ENCODE data around the gene TNFSF4.

TNFSF4 gene

GRCh38 chr1:173210283-173210682 lies 3.2 kb upstream of the TNFSF4 start:
- no peak for DNase-seq

DNA sequence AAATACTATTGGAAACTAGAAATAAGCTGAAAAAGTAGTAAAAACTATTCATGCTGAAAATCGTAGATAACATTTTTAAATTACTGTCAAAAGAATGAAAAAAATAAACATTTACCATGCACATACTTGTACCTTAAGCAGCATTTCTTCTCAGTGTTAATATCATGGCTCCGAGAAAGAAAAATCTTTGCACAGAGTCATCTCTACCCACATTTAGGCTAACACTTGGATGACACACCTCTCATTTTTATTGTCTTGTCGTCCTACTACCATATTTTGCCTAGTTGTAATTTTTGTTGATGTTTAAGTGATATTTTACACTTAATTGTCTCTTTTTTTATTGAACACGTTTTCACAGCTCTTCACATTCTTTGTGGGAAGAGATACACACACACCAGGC lies 1.7 kb upstream of the TNFSF4 start:
- no peak for DNase-seq

DNA sequence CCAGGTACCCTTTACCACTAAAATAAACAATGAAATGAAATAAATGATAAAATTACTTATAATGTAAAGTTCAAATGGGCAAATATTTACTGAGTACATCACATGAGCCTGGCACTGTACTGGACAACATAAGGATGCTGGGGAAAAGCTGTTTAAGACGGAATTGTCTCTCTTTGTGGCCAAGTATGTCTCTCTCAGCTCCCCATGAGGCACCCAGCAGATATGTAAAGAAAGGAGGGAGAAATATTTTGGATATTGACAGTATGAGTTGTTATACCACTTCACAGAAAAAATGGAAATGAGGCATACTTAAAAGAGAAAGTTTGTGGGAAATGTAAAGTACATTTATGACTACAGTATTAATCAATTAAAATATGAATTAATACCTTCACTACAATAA lies 1.0 kb upstream of the TNFSF4 start:
- no peak for DNase-seq

- no peak for DNase-seq
Observed at GRCh38 chr1:173205146-173206051, 1.7 kb downstream of the TNFSF4 start.

DNA sequence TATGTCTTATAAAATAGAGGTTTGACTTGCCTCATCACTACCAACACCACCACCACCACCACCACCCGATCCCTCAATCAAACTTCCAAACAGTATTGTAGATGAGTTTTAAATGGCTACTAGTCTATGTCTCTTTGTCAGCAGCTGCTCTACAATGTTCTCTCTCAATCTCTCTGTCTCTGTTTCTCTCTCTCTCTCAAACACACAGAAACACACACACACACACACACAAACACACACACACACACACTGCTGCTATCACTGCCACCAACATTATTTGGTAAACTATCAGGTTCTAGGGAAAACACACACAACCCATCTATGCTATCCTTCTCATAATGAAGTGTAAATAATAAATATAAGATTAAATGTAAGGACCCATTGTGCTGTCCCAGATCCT lies 2.4 kb downstream of the TNFSF4 start:
- no peak for DNase-seq

GRCh38 chr1:173202424-173203145 lies 4.5 kb downstream of the TNFSF4 start:
- DNase-seq, result no peak

DNA sequence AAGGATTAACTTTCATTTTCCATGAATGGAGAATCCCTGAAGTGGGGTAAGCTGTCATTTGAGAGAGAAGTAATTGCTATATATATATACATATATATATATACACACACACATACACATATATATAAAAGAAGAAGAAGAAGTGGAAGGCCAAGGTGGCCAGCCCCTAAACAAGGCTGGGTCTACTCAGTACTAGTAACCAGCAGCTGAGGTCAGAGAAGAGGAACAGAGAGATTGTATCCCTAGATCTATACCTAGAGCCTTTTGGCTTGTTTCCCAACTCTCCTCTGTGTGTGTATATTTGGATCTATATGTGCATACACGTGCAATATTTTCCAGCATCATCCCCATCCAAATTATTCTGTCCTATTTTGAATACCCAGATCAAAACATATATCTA lies 5.2 kb downstream of the TNFSF4 start:
- no peak for DNase-seq

- DNase-seq, result no peak
Observed at GRCh38 chr1:173195596-173196088, 11.5 kb downstream of the TNFSF4 start.

GRCh38 chr1:173193639-173194038 lies 13.5 kb downstream of the TNFSF4 start:
- no peak for DNase-seq

- DNase-seq, result no peak
Observed at GRCh38 chr1:173191011-173191705, 16.0 kb downstream of the TNFSF4 start.

DNA sequence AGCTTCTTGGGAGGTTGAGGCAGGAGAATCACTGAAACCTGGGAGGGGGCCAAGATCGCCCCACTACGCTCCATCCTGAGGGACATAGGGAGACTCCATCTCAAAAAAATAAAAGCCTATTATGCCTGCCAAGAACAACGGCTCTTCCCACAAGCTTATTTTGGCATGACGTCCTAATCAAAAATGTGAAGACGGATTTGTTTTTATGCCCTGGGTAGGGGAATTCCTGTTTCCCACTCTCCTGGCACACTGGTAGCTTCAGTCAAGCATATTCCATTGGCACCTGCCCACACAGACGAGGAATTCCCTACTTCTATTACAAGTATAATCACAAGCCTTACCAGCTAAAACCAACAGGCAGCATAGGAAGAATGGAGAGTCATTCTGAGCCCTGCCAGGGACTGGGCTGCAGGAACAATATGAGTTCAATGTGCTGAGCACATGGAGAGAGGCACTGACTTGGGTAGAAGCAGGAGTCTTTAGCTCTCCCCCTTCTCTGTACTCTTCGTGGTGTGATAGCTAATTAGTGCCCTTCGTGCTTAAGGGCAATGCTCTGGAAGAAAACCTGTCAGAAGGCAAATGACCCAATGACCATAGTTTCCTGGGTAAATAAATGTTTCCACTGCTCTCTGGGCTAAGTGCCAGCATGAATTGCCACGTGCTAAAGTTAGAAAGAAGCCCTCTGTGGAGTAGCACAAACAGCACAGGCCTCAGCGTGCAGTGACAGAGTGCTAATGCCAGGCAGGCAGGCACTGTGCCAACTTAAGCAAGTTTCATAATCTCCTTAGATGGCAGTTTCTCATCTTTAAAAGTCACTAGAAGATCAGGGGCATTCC lies 16.8 kb downstream of the TNFSF4 start:
- DNase-seq, result no peak

DNA sequence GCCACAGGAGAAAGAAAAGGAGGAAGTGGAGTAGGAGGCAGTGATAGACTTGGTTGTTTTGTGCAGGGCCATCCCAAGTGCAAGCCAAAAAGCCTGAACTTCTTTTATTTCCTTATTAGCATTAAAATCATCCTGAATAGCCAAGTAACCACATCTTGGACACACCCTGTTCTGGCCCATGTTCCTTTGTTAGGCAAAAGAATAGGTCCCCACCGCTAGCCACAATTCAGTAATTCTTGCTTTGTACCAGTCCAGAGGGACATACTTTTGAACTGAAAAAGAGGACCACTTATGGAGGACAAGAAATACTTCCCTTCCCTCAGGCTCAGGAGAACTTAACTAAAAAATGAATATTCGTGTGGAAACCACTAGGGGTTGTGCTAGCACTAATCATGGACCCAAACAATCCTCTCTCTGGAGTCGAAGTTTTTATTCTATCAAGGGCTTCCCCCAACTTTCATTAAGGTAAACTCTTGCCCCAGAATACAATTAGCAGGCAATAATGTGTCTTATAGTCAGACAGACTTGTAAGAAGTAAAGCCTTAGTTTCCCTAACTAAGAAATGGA lies 19.4 kb downstream of the TNFSF4 start:
- no peak for DNase-seq

DNA sequence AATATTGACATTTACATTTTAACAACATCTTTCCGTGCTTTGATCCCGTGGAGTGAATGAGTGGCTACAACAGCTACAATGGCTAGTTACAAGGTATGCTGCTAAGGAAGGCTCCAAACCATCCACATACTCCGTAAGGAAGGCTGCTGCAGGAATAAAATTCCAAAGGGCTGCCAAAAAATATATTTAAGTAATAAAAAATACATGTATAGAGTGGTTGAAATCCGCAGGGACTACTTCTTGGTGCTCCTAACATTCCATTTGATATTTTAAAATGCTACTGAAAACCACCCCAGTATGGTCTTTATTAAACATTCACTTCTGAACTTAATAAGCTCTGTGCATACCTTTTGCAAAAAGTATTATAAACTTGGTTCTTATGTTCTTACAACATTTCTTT lies 25.3 kb downstream of the TNFSF4 start:
- DNase-seq, result no peak

- no peak for DNase-seq
Observed at GRCh38 chr1:173176246-173176645, 30.9 kb downstream of the TNFSF4 start.

DNA sequence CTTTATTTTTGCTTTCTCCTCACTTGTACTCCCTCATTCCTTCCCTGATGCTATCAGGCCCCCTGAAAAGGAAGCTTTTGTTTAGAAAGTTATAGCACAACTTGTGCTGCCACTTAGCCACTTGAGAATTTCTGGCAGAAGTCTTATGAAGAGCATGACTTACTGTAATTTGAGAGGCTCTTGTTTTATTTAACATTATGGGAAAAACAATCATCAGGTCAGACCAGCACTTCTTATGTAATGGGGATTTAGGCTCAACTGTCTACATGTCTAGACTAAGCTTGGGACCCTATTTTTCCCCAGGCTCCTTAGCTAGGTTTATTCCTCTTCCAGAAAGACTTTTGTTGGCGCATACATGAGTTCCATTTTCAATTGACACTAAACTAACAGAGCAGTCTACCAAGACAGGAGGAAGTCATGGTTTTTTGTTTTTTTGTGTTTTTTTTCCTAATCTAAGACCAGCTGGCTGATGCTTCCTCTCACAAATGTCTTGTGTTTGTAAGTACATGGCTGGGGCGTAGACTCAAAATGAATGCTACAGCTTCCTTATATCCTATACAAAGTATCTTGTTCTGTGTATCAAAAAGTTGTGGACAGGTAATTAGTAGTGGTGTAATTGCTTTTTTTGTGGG lies 31.5 kb downstream of the TNFSF4 start:
- DNase-seq, result no peak

GRCh38 chr1:173173388-173173787 lies 33.7 kb downstream of the TNFSF4 start:
- no peak for DNase-seq

GRCh38 chr1:173171152-173171551 lies 36.0 kb downstream of the TNFSF4 start:
- DNase-seq, result no peak

DNA sequence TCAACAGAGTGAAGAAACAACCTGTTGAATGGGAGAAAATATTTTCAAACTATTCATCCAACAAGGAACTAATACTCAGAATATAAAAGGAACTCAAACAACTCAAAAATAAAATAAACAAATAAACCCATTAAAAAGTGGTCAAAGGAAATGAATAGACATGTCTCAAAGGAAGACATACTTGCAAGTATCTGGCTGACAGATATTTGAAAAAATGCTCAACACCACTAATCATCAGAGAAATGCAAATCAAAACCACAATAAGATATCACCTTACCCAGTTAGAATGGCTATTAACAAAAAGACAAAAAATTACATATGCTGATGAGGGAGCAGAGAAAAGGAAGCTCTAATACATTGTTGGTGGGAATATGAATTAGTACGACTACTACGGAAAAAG lies 38.2 kb downstream of the TNFSF4 start:
- no peak for DNase-seq

DNA sequence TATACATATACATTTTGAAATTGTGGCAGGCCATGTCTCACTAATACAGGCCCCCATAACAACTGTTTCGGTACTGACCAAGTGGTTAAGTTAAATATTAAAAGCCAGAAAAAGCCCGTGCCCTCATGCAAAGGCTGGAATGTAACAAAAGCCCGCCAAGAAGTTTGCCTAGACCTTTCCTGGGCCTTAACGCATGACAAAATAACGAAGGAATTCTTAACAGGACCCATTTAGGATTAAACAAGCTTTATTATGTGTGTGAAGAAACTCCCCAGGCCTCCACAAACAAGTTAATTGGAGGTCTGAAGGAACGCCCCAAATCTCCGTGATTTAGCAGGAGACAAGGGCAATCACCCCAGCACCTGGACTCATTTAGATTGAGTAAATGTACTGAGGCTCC lies 42.4 kb downstream of the TNFSF4 start:
- no peak for DNase-seq

- no peak for DNase-seq
Observed at GRCh38 chr1:173164178-173164577, 43.0 kb downstream of the TNFSF4 start.

GRCh38 chr1:173163222-173163621 lies 43.9 kb downstream of the TNFSF4 start:
- no peak for DNase-seq

DNA sequence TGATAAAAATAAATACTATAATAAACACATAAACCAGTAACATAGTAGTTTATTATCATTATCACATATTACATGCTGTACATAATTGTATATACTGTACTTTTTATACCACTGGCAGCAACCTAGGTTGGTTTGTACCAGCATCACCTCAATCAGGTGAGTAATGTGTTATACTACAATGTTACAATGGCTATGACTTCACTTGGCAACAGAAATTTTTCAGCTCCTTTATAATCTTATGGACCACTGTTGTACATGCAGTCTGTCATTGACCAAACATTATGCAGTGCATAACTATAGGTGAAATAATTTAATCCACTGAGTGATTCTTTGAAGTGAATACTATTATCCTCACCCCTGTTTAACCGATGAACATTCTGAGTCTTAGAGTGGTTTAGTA lies 44.5 kb downstream of the TNFSF4 start:
- no peak for DNase-seq

Measured in GOT3 (cell line).